ENCODE measurements around the gene TAF1B. TPM values are rescaled to one million over a fixed set of nuclear protein-coding genes. Genes with fewer than 3 reads are reported as not detected.
"Not testable (repeated sequence)": the region's sequence is repeated elsewhere in the genome, so short reads cannot be mapped to it uniquely, and the experiment has no call there.

Gene TAF1B
- total RNA-seq, 2 experiments from 2014 or later: 23.0 to 25.3 TPM

DNA sequence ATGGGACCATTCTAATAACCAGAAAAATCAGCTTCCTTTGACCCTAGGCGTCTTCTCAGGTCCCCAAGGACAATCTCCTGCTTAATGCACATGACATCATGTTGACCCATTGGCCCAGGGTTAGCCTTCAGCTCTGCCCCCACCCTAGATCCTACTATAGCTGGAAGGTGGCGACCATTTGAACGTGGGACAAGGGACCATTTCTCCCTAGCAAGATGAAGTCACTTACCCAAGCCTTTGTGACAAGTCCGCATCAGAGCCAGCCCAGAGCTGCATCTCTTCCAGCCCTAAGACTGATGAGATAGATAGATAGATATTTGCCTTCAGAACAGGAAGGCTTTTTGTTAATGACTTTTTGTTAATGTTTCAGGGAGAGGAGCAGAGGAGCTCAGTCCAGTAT lies 28.2 kb upstream of the TAF1B start:
- peaks cover 7% of the 10 kb centered on the region for H3K27me3 Mint-ChIP-seq
- no peaks in the 10 kb centered on the region for H3K36me3 Mint-ChIP-seq
- DNase-seq: no peak
- H3K27ac Mint-ChIP-seq: no peak overlapping the region
- H3K4me1 Mint-ChIP-seq: peaks cover 1% of the 10 kb centered on the region
- H3K9me3 Mint-ChIP-seq: no peaks in the 10 kb centered on the region
- H3K4me3 Mint-ChIP-seq: no peak overlapping the region

DNA sequence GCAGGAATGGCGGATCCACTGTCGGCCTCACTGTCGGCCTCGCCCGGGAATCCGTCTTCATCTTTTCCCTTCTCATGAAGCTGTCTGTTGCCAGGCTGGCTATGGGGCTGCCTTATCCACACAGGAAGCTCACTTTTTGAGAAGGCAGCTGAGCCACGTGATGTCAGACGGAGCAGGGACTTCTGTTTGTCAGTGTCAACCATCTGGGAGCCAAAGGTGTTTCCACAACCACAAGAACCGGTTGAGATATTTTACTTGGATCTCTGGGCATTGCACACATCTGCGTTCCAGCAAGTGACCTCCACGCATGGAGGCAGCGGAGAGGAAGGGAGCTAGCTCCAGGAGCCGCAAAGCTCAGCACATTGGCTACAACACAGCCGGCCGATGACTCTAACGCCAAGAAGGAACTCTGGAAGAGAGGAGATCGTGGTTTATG lies 27.4 kb upstream of the TAF1B start:
- H3K9me3 Mint-ChIP-seq: no peaks in the 10 kb centered on the region
- H3K4me3 Mint-ChIP-seq: no peak overlapping the region
- DNase-seq: no peak
- H3K27me3 Mint-ChIP-seq: peaks cover 7% of the 10 kb centered on the region
- no peak overlapping the region for H3K27ac Mint-ChIP-seq
- H3K36me3 Mint-ChIP-seq: no peaks in the 10 kb centered on the region
- peaks cover 1% of the 10 kb centered on the region for H3K4me1 Mint-ChIP-seq

DNA sequence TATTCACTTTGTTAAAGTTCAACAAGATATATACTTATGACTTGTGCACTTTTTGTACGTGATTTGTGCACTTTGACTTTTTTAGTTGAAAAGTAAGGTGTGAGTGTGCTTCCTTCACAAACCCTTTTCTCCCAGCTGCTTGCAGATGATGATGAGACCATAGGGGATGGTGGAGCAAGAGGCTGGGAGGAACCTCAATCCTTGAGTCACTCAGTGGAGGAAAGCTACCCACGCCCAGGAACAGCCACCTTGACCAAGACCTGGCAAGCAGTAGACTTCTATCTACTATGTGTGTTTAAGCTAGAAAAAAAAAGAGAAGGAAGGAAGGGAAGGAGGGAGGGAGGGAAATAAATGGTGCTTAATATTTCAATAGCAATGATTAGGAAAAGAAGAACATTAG lies 25.2 kb upstream of the TAF1B start:
- no peak overlapping the region for H3K4me3 Mint-ChIP-seq
- no peak overlapping the region for H3K27ac Mint-ChIP-seq
- H3K27me3 Mint-ChIP-seq: peaks cover 7% of the 10 kb centered on the region
- peaks cover 1% of the 10 kb centered on the region for H3K4me1 Mint-ChIP-seq
- DNase-seq: no peak
- no peaks in the 10 kb centered on the region for H3K36me3 Mint-ChIP-seq
- no peaks in the 10 kb centered on the region for H3K9me3 Mint-ChIP-seq

DNA sequence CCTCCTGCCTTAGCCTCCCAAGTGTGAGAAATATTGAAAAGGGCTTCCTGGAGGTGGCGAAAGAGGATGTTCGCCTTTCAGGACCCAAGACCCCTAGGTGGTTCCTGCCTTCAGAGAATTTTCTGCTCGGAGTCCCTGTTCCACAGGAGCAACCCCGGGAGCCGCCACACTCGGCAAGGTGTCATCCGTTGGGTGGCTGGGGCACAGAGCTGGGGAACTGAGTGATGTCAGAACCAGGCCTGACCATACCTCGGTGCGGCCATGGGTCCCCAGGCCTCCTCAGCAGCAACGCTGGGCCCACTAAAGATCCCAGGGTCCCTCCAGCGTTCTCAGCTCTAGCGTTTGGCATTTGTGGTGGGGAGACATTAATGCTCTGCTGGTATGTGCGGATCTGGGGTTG lies 23.7 kb upstream of the TAF1B start:
- Mint-ChIP-seq H3K4me3 (no peak overlapping the region), H3K36me3 (no peaks in the 10 kb centered on the region), H3K4me1 (no peaks in the 10 kb centered on the region), H3K9me3 (no peaks in the 10 kb centered on the region), H3K27me3 (no peaks in the 10 kb centered on the region), H3K27ac (no peak overlapping the region)
- DNase-seq: no peak

DNA sequence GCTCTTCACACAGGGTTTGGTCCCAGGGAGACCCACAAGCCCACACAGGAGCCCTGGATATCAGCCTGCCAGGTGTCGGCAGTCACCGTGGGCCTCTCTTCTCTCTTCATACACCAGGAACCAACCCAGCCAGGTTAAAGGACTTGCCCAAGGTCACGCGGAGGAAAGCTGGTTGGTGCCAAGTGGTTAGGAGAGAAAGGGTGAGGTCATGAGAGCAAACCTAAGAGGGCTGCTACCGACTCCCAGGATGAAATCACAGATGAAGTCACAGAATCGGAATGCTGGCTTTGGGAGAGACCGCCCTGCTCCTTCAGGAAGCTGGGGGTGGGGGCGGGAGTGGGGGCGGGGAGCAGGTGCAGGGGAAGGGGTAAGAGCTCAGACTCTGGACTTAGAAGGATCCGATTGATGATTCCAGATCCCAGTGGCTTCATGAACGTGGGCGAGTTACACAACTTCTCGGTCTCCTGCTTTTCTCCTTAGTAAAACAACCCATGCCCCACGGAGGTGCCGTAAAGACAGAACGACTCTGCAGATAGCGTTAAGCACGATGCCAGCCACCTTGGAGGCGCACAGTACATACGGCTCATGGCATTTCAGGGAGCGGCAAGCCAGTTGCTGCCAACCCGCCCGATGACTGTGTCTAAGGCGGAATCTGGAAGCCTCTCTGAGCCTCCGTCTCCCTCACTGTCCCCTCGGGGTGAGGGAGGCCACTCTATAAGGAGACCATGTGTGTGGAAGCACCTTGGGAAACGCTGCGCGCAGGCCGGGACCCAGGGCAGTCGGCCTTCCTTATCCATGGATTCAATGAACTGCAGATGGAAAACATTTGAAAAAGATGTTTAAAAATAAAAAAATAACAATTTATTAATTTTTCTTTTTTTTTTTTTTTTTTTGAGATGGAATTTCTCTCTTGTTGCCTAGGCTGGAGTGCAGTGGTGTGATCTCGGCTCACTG lies 23.0 kb upstream of the TAF1B start:
- Mint-ChIP-seq H3K36me3 (no peaks in the 10 kb centered on the region), H3K4me1 (no peaks in the 10 kb centered on the region), H3K27me3 (no peaks in the 10 kb centered on the region), H3K9me3 (no peaks in the 10 kb centered on the region), H3K27ac (no peak overlapping the region), H3K4me3 (no peak overlapping the region)
- no peak for DNase-seq

DNA sequence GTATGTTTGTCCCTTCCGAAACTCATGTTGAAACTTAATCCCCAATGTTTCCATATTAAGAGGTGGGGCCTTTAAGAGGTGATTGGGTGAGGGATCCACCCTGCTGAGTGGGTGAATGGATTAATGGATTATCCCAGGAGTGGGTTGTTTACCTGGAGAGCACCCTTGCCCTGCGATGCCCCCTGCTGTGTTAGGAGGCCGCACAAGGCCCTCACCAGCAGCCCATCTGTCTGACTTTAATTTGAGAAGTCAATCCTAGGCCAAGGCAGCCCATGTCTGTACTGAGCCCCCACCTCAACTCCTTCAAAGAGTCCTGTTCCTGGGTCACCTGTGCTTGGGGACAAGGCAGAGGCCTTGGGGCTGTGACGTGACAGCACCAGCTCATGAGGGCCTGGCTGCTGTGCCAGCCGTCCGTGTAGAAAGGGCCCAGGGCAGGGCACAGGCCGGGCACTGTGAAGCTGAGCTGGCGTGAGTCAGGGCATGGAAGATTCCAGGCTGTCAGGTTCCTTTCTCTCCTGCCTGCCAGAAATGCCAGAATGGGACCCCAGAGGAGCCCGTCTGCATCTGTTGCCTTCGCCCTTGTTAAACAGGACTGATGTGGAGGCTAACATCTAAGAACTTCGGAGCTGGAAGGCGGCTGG lies 21.3 kb upstream of the TAF1B start:
- Mint-ChIP-seq H3K4me1 (no peaks in the 10 kb centered on the region), H3K4me3 (no peak overlapping the region), H3K36me3 (no peaks in the 10 kb centered on the region), H3K27me3 (no peaks in the 10 kb centered on the region), H3K9me3 (no peaks in the 10 kb centered on the region), H3K27ac (no peak overlapping the region)
- no peak for DNase-seq

DNA sequence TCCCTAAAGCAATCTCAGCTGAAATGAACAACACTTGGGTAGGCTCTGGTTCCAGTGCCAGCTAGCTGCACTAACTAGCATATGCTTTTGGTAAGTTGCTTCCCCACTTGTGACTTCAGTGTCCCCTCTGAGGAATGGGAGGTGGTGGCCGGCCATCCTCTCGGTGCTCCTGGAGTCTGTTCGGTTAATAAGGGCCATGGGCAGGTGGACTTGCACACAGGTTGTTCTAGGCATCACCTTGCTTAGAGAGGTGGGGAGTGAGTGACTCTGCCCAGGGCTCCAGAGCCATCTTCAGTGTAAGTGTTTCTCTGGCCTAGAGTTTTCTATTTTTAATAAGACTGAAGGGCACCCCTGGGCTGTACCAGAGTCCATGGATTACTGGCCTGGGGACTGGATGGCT lies 18.8 kb upstream of the TAF1B start:
- Mint-ChIP-seq H3K4me1 (no peaks in the 10 kb centered on the region), H3K27me3 (peaks cover 11% of the 10 kb centered on the region), H3K9me3 (no peaks in the 10 kb centered on the region), H3K36me3 (no peaks in the 10 kb centered on the region), H3K27ac (no peak overlapping the region), H3K4me3 (no peak overlapping the region)
- no peak for DNase-seq

DNA sequence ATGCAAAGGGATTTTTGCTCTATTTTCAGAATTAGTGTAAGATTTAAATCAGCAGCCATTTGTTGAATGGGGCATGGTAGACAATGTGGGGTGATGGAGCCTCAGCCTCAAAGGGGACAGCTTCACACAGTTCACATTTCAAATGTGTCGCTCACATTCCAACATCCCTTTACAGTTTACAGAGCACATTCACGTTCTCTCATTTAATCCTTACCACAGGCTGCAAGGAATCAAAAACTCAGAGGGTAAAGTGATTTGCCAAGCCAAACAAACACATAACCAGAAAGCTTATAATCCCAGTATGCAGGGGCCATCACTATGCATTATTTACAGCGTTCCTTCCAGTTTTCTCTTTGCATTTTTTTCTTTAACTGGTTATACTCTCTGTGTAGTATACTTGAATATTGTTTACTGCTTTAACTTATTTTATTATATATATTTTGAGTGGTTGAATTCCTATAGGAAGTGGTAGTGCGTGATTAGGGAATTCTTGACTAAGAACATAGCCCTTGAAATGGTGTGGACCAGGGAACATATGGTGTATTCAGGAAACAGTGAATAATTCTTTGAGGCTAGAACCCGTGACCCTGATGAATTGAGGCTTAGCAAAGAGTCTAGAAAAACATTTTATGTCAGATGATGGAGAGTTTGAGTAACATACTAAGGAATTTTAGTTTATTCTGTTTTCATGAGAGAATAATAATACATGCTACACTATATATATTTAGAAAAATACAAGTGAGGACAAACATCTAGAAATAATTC lies 18.1 kb upstream of the TAF1B start:
- H3K9me3 Mint-ChIP-seq: no peaks in the 10 kb centered on the region
- H3K27me3 Mint-ChIP-seq: peaks cover 11% of the 10 kb centered on the region
- H3K36me3 Mint-ChIP-seq: no peaks in the 10 kb centered on the region

DNA sequence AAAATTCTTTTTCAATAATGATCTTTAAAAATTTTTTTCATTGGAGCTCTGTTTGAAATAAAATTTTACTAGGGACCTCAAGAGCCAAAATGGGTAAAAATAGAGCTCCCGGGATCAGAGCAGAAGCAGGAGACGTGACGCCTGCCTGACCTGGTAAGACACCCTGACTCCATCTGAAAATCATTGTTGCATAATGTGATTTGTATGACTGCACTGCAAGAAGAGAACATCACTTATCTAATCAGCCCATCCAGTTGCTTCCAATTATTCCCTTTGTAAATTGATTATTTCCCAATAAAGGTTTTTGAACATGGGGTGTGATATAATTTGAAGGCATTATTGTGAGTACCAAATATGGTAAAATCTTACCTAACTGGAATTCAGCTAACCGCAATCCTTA lies 17.1 kb upstream of the TAF1B start:
- Mint-ChIP-seq H3K4me1 (no peaks in the 10 kb centered on the region), H3K9me3 (no peaks in the 10 kb centered on the region), H3K27ac (no peak overlapping the region), H3K4me3 (no peak overlapping the region), H3K36me3 (no peaks in the 10 kb centered on the region), H3K27me3 (peaks cover 11% of the 10 kb centered on the region)
- no peak for DNase-seq

More for the DNA sequence above, 18.1 kb upstream of the TAF1B start:
- Mint-ChIP-seq H3K4me3 (no peak overlapping the region), H3K27ac (no peak overlapping the region), H3K4me1 (no peaks in the 10 kb centered on the region)
- DNase-seq: no peak

DNA sequence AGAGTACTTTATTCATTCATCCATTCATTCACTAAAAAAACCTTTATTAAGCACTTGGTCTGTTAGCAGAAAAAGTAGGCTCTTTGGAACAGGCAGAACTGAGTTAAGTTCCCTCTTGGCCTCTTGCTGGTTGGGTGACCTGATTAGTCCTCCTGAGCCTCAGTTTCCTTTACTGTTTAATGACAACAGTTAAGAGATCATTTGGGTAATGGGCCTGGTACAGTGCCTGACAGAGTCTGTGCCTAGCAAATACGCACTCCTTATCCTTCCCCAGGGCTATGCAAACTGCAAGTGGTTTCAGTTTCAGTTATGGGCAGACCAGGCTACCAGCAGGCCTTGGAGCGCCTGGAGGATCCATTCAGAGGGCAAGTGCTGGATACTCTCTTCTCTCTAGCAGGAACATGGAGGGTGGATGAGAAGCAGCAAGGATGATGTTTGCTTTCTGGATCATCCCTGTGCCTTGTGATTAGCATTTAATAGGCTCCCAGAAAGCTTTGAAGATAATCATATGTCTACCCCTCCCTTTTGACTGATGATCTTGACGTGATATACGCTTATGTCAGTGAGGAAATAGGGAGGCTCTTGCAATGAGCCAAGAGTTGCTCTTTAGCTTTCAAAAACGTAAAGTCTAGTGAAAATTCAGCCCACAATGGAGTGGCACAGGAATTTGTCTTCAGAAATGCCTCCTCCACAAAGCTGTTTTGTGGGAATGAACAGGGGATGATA lies 12.4 kb upstream of the TAF1B start:
- DNase-seq: no peak
- Mint-ChIP-seq H3K4me3 (no peak overlapping the region), H3K27ac (no peak overlapping the region), H3K27me3 (peaks cover 15% of the 10 kb centered on the region), H3K4me1 (no peaks in the 10 kb centered on the region), H3K9me3 (no peaks in the 10 kb centered on the region), H3K36me3 (no peaks in the 10 kb centered on the region)

DNA sequence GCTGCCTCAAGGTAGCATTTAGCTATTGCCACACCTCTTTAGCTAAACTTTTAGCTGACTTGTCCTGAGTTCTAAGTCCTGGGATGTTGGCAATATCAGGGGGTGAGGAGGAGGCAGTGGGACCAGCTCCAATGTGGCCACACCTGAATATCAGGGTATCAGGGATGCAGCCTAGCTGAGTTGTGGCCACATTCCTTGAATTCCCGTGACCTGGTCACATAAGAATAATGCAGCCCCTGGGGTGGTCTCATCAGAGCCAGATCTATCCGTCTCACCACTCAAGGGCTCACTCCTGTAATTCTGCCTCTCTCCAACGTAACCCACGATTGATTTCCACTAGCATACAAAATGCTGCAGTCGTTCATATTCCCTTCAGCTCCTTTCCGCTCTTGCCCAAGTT lies 11.6 kb upstream of the TAF1B start:
- H3K4me1 Mint-ChIP-seq: no peaks in the 10 kb centered on the region
- no peak for DNase-seq
- no peak overlapping the region for H3K4me3 Mint-ChIP-seq
- peaks cover 15% of the 10 kb centered on the region for H3K27me3 Mint-ChIP-seq
- H3K9me3 Mint-ChIP-seq: no peaks in the 10 kb centered on the region
- no peak overlapping the region for H3K27ac Mint-ChIP-seq
- H3K36me3 Mint-ChIP-seq: no peaks in the 10 kb centered on the region

DNA sequence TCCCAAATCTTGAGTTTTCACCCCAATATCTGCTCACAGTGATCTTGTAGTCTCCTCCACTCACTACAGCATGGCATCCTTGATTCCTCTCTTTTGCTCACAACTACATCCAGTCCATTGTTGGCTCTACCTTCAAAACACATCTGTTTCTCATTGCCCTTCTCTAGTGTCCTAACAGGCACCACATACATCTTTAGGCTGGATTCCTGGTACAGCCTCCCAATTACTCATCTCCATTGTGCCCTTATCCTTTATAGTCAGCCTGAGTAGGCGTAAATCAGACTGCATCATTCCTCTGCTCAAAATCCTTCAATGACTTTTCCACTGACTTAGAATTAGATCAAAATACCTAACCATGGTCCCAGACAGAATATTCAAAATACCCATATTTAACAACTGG lies 10.7 kb upstream of the TAF1B start:
- no peak overlapping the region for H3K27ac Mint-ChIP-seq
- DNase-seq: no peak
- H3K4me3 Mint-ChIP-seq: no peak overlapping the region
- H3K27me3 Mint-ChIP-seq: peaks cover 10% of the 10 kb centered on the region
- H3K36me3 Mint-ChIP-seq: no peaks in the 10 kb centered on the region
- H3K9me3 Mint-ChIP-seq: no peaks in the 10 kb centered on the region
- no peaks in the 10 kb centered on the region for H3K4me1 Mint-ChIP-seq

DNA sequence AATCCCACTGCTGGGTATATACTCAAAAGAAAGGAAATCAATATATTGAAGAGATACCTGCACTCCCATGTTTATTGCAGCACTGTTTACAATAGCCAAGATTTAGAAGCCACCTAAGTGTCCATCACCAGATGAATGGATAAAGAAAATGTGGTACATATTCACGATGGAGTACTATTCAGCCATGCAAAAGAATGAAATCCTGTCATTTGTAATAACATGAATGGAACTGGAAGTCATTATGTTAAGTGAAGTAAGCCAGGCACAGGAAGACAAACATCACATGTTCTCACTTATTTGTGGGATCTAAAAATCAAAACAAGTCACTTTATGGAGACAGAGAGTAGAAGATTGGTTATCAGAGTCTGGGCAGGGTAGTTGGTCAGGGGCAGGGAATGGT lies 8.2 kb upstream of the TAF1B start:
- not testable (repeated sequence) for H3K27me3 Mint-ChIP-seq, H3K4me3 Mint-ChIP-seq, H3K36me3 Mint-ChIP-seq, H3K9me3 Mint-ChIP-seq, DNase-seq, H3K4me1 Mint-ChIP-seq, H3K27ac Mint-ChIP-seq

DNA sequence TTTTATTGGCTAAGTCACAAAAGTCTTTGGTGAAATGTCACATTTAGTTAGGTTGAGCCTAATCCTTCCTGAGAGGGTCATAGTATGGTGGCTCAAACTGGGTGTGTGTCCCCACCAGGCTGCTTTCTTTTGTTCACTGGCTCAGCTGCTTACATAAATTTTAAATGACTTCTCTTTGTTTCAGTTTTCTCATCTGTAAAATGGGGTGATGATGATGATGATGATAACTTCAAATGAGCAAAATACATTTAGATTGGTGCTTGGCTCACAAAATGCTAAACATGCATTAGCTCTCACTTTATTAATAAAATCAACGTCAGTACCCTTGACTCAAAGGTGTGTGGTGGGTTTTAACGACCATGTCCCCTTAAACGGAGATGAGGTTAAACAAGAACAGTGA lies 7.2 kb upstream of the TAF1B start:
- no peaks in the 10 kb centered on the region for H3K9me3 Mint-ChIP-seq
- H3K27ac Mint-ChIP-seq: no peak overlapping the region
- no peak overlapping the region for H3K4me3 Mint-ChIP-seq
- H3K36me3 Mint-ChIP-seq: no peaks in the 10 kb centered on the region
- DNase-seq: no peak
- peaks cover 4% of the 10 kb centered on the region for H3K27me3 Mint-ChIP-seq
- no peaks in the 10 kb centered on the region for H3K4me1 Mint-ChIP-seq

DNA sequence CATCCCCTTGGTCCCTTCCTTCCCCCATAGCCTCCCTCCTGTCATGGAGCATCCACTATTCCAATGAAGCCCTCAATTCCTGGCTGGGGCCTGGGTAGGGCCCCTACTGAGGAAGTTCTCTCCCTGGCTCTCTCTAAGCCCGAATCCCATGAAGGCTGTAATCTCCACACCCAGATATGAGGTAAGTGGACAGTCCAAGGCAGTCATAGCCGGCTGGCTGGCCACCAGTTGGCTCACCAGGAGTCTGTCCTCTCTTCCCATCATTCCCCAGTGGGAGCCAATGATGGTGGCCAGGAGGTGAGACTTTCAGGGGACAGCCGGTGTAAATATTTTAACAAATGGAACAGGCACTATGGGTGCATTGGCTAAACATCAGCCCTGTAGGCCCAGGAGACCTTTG lies 6.8 kb upstream of the TAF1B start:
- DNase-seq: no peak
- Mint-ChIP-seq H3K4me1 (no peaks in the 10 kb centered on the region), H3K27ac (no peak overlapping the region), H3K9me3 (no peaks in the 10 kb centered on the region), H3K36me3 (no peaks in the 10 kb centered on the region), H3K4me3 (no peak overlapping the region), H3K27me3 (peaks cover 4% of the 10 kb centered on the region)
